HL-60 (cell line): ENCODE measurements around the gene HIPK4.

Experiments
- CTCF ChIP-seq: IDR thresholded peaks from one replicate; pipeline ENCODE4 v1.5.1; 2011; ENCODE audit warnings: low read length, control low read depth, inconsistent platforms; ENCODE audit not compliant: insufficient read depth
- GABPA ChIP-seq: IDR thresholded peaks from 2 replicates; pipeline ENCODE4 v1.6.1; 2012; ENCODE audit warnings: low read depth
- POLR2AphosphoS5 ChIP-seq: IDR thresholded peaks from 2 replicates; pipeline ENCODE4 v1.6.1; 2012; ENCODE audit warnings: low read depth
- REST ChIP-seq: IDR thresholded peaks from 2 replicates; pipeline ENCODE4 v1.6.1; 2012; ENCODE audit warnings: low read depth; ENCODE audit not compliant: insufficient replicate concordance
- SPI1 ChIP-seq: IDR thresholded peaks from 2 replicates; pipeline ENCODE4 v1.6.1; 2012; ENCODE audit warnings: low read depth, mild to moderate bottlenecking, borderline replicate concordance

GRCh38 chr19:40420451-40420765, 30.4 kb upstream of the HIPK4 start:
- TF ChIP-seq CTCF (no peak), SPI1 (no peak), REST (no peak), POLR2AphosphoS5 (no peak), GABPA (no peak)
